WTC11 (cell line): ENCODE measurements around the gene KCNG2.

Source experiments
- FOXP1 ChIP-seq: sonication (generic); formaldehyde crosslinking; IDR thresholded peaks from 2 replicates; pipeline ENCODE4 v1.8.0; 2022; ENCODE audit warnings: missing genetic modification reagents, mild to moderate bottlenecking, moderate library complexity, borderline replicate concordance
- JUN ChIP-seq: sonication (generic); formaldehyde crosslinking; IDR thresholded peaks from 2 replicates; pipeline ENCODE4 v1.8.0; 2023; ENCODE audit warnings: mild to moderate bottlenecking, missing genetic modification reagents
- NFYB ChIP-seq: sonication (generic); formaldehyde crosslinking; conservative IDR thresholded peaks from 2 replicates; pipeline ENCODE4 v1.8.0; 2022; ENCODE audit warnings: low read depth, missing genetic modification reagents
- TEAD4 ChIP-seq: sonication (generic); formaldehyde crosslinking; IDR thresholded peaks from 2 replicates; pipeline ENCODE4 v1.8.0; 2022; ENCODE audit warnings: mild to moderate bottlenecking, missing genetic modification reagents
- ZNF232 ChIP-seq: sonication (generic); formaldehyde crosslinking; IDR thresholded peaks from 2 replicates; pipeline ENCODE4 v1.8.0; 2022; ENCODE audit warnings: mild to moderate bottlenecking, missing genetic modification reagents
- ZNF396 ChIP-seq: fragments of 250-450 bp; sonication (Bioruptor Pico); IDR thresholded peaks from 2 replicates; pipeline ENCODE4 v1.8.0; 2021; ENCODE audit warnings: mild to moderate bottlenecking, moderate library complexity, borderline replicate concordance
- TF ChIP-seq, protein P1 (sequence below): fragments of 200-600 bp; IDR thresholded peaks from 2 replicates; pipeline ENCODE4 v1.8.0; 2022; ENCODE audit warnings: antibody characterized with exemption
- TF ChIP-seq, protein P2 (sequence below): sonication (generic); formaldehyde crosslinking; IDR thresholded peaks from 2 replicates; pipeline ENCODE4 v1.8.1; 2022; ENCODE audit warnings: low read depth, missing genetic modification reagents, borderline replicate concordance
- TF ChIP-seq, protein P3 (sequence below): sonication (generic); formaldehyde crosslinking; IDR thresholded peaks from 2 replicates; pipeline ENCODE4 v1.8.0; 2022; ENCODE audit warnings: mild to moderate bottlenecking, missing genetic modification reagents
- TF ChIP-seq, protein P4 (sequence below): sonication (generic); formaldehyde crosslinking; IDR thresholded peaks from 2 replicates; pipeline ENCODE4 v1.8.0; 2022; ENCODE audit warnings: mild to moderate bottlenecking, missing genetic modification reagents
- TF ChIP-seq, protein P5 (sequence below): fragments of 250-450 bp; sonication (Bioruptor Pico); conservative IDR thresholded peaks from 2 replicates; pipeline ENCODE4 v1.9.0; 2021; ENCODE audit warnings: mild to moderate bottlenecking
- TF ChIP-seq, protein P6 (sequence below): sonication (generic); formaldehyde crosslinking; IDR thresholded peaks from 2 replicates; pipeline ENCODE4 v1.8.1; 2022; ENCODE audit warnings: mild to moderate bottlenecking, missing genetic modification reagents, moderate library complexity, borderline replicate concordance
- TF ChIP-seq, protein P7 (sequence below): sonication (generic); formaldehyde crosslinking; IDR thresholded peaks from 2 replicates; pipeline ENCODE4 v1.8.1; 2023; ENCODE audit warnings: mild to moderate bottlenecking, missing genetic modification reagents, moderate library complexity

DNA sequence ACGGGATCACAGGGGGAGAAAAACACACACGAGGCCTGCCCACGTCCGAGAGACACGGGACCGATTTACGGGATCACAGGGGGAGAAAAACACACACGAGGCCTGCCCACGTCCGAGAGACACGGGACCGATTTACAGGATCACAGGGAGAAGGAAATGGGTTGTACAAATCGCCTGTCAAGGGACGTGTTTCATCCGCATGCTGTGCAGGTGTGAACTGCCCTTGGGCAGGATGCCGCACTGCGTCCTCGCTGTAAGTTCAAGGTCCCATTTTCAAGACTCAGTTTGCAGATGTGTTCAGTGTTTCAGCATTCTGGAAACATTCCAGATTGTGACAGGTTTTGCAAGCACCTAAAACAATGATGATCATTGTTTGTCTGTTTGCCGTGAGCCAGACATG lies 2.3 kb upstream of the KCNG2 start:
- TF ChIP-seq, protein P1, sequence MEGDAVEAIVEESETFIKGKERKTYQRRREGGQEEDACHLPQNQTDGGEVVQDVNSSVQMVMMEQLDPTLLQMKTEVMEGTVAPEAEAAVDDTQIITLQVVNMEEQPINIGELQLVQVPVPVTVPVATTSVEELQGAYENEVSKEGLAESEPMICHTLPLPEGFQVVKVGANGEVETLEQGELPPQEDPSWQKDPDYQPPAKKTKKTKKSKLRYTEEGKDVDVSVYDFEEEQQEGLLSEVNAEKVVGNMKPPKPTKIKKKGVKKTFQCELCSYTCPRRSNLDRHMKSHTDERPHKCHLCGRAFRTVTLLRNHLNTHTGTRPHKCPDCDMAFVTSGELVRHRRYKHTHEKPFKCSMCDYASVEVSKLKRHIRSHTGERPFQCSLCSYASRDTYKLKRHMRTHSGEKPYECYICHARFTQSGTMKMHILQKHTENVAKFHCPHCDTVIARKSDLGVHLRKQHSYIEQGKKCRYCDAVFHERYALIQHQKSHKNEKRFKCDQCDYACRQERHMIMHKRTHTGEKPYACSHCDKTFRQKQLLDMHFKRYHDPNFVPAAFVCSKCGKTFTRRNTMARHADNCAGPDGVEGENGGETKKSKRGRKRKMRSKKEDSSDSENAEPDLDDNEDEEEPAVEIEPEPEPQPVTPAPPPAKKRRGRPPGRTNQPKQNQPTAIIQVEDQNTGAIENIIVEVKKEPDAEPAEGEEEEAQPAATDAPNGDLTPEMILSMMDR = no peak
- TF ChIP-seq, protein P2, sequence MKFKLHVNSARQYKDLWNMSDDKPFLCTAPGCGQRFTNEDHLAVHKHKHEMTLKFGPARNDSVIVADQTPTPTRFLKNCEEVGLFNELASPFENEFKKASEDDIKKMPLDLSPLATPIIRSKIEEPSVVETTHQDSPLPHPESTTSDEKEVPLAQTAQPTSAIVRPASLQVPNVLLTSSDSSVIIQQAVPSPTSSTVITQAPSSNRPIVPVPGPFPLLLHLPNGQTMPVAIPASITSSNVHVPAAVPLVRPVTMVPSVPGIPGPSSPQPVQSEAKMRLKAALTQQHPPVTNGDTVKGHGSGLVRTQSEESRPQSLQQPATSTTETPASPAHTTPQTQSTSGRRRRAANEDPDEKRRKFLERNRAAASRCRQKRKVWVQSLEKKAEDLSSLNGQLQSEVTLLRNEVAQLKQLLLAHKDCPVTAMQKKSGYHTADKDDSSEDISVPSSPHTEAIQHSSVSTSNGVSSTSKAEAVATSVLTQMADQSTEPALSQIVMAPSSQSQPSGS (CRISPR knock-in tag) = no peak
- TF ChIP-seq TEAD4 (CRISPR knock-in tag) = no peak
- TF ChIP-seq, protein P3, sequence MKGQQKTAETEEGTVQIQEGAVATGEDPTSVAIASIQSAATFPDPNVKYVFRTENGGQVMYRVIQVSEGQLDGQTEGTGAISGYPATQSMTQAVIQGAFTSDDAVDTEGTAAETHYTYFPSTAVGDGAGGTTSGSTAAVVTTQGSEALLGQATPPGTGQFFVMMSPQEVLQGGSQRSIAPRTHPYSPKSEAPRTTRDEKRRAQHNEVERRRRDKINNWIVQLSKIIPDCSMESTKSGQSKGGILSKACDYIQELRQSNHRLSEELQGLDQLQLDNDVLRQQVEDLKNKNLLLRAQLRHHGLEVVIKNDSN = no peak
- no peak for TF ChIP-seq ZNF232 (CRISPR knock-in tag)
- TF ChIP-seq ZNF396 (CRISPR knock-in tag) = no peak
- TF ChIP-seq, protein P4, sequence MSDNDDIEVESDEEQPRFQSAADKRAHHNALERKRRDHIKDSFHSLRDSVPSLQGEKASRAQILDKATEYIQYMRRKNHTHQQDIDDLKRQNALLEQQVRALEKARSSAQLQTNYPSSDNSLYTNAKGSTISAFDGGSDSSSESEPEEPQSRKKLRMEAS (CRISPR knock-in tag) = no peak
- TF ChIP-seq, protein P5, sequence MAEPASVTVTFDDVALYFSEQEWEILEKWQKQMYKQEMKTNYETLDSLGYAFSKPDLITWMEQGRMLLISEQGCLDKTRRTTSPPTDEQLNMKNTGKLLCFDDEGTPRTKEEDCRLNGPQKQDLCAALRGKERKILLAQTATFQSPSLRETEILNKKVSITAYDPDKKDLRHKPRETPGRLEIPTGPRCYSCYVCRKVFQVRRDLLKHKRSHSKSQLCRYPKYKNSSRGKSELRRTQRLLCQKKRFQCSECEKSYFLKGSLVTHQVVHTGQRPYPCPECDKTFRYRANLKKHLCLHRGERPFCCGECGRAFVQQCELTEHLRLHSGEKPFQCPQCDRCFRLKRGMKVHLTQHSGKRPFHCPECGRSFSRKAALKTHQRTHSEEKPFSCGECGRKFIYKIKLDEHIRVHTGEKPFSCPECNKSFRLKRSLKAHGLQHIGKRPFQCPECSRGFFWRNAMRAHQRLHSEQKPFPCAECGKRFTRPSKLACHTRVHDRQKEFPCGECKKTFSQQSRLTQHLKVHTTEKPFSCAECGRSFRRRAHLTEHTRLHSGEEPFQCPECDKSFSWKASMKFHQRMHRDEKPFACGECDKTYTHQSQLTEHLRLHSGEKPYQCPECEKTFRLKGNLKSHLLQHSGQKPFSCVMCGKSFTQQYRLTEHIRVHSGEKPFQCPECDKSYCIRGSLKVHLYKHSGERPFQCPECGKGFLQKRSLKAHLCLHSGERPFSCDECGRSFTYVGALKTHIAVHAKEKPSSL (CRISPR knock-in tag) = no peak
- TF ChIP-seq JUN = no peak
- TF ChIP-seq, protein P6, sequence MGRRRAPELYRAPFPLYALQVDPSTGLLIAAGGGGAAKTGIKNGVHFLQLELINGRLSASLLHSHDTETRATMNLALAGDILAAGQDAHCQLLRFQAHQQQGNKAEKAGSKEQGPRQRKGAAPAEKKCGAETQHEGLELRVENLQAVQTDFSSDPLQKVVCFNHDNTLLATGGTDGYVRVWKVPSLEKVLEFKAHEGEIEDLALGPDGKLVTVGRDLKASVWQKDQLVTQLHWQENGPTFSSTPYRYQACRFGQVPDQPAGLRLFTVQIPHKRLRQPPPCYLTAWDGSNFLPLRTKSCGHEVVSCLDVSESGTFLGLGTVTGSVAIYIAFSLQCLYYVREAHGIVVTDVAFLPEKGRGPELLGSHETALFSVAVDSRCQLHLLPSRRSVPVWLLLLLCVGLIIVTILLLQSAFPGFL (CRISPR knock-in tag) = no peak
- no peak for TF ChIP-seq NFYB
- TF ChIP-seq FOXP1 = no peak
- TF ChIP-seq, protein P7, sequence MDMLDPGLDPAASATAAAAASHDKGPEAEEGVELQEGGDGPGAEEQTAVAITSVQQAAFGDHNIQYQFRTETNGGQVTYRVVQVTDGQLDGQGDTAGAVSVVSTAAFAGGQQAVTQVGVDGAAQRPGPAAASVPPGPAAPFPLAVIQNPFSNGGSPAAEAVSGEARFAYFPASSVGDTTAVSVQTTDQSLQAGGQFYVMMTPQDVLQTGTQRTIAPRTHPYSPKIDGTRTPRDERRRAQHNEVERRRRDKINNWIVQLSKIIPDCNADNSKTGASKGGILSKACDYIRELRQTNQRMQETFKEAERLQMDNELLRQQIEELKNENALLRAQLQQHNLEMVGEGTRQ (CRISPR knock-in tag) = no peak
